Measurements from ENCODE around the gene SURF1. TPM values are rescaled to one million over a fixed set of nuclear protein-coding genes. Genes with fewer than 3 reads are reported as not detected.

SURF1 gene
- total RNA-seq, 1 experiment from 2014 or later = 71.7 TPM

DNA sequence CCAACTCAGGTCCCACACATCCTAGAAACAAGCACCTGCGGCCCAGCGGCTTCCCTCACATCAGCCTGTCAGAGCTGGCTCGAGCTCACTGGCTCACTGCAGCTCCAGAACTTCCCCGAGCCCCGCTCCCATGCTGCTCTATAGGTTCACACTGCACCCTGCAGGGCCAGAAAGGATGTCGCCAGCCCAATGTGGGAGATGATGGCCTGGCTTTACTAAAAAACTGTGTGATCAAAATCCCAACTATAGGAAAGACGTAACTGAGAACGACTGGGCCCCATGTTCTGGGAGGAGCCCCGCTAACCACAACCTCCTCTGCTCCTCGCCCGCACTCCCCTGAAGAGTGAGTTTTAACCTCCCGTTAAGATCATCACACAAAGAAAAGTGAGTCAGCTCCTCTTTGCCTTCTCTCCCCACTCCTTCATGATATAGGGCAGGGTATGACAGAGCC is 15.0 kb upstream of the SURF1 start:
- no peak overlapping the region for H3K9ac ChIP-seq (ENCODE audit: low read length)
- RAD21 ChIA-PET (ENCODE audit: low non-redundant PET in 1 of 2, low total read pairs in 2 of 2, uncharacterized antibody in 2 of 2, unreplicated experiment in 2 of 2) = no interaction called here
- peaks cover 96% of the 10 kb centered on the region for H3K79me2 ChIP-seq (ENCODE audit: insufficient read depth, low read length)
- H4K20me1 ChIP-seq (ENCODE audit: insufficient read depth) = peaks cover 9% of the 10 kb centered on the region; the same call in 1 of the 2 replicates
- BruUV-seq (replicated peaks) = no TSS peak
- H2AFZ ChIP-seq (ENCODE audit: low read depth, low read length, poor library complexity, severe bottlenecking) = no peak overlapping the region
- no peak overlapping the region for H3K27ac ChIP-seq (ENCODE audit: low read depth, low read length)
- no peaks in the 10 kb centered on the region for H3K27me3 ChIP-seq (ENCODE audit: insufficient read depth, low read length)
- TF ChIP-seq EGR1 (IDR thresholded peaks at IDR 0.05; ENCODE audit: low read depth) (no peak), POLR2AphosphoS5 (IDR thresholded peaks at IDR 0.05; ENCODE audit: low read depth, low read length) (no peak), REST (IDR thresholded peaks at IDR 0.05; ENCODE audit: low read depth) (no peak), FOSL1 (IDR thresholded peaks at IDR 0.05; ENCODE audit: low read depth) (no peak), ZFX (IDR thresholded peaks at IDR 0.05) (no peak), ATF3 (IDR thresholded peaks at IDR 0.05) (no peak), CEBPB (IDR thresholded peaks at IDR 0.05; ENCODE audit: low read depth) (no peak), EZH2phosphoT487 (IDR thresholded peaks at IDR 0.05; ENCODE audit: borderline replicate concordance) (no peak), SRF (IDR thresholded peaks at IDR 0.05; ENCODE audit: low read depth) (no peak), JUND (IDR thresholded peaks at IDR 0.05) (no peak), YY1 (IDR thresholded peaks at IDR 0.05; ENCODE audit: extremely low read depth, insufficient replicate concordance, low read depth, low read length) (no peak), CBX3 (IDR thresholded peaks at IDR 0.05; ENCODE audit: low read depth) (no peak), EZH2 (IDR thresholded peaks at IDR 0.05) (no peak), SIN3A (IDR thresholded peaks at IDR 0.05; ENCODE audit: low read depth) (no peak)
- CTCF ChIA-PET = no interaction called here
- intact Hi-C loops (cut with micrococcal nuclease) = no loop called here
- DNase-seq (ENCODE audit: low read depth, low spot score) (no peak), ATAC-seq (no peak)
- no peak overlapping the region for H3K4me3 ChIP-seq (replicated peaks in 1 of 2; ENCODE audit: low read depth in 1 of 2, low read length in 2 of 2)
- no peaks in the 10 kb centered on the region for H3K9me2 ChIP-seq (ENCODE audit: insufficient read depth)
- POLR2A ChIA-PET = interaction anchor here (1.4 kb wide), 1 partner anchor 16 kb away, joined by 7 read pairs; the partner anchor contains the start of genes SURF1 and SURF2
- peaks cover 5 to 6% of the 10 kb centered on the region in 2 experiments; a peak in 3 of 4 replicates for H3K4me1 ChIP-seq (ENCODE audit: control insufficient read depth in 1 of 2, insufficient read depth in 2 of 2, low read length in 2 of 2)
- H3K9me3 ChIP-seq (ENCODE audit: control insufficient read depth in 1 of 2, insufficient read depth in 1 of 2, low read depth in 1 of 2, low read length in 2 of 2) = no peaks in the 10 kb centered on the region
- H3K36me3 ChIP-seq (ENCODE audit: control insufficient read depth in 1 of 2, insufficient read depth in 2 of 2, low read length in 2 of 2) = peaks cover 17 to 39% of the 10 kb centered on the region in 2 experiments; a peak in 3 of 4 replicates
- H3K4me2 ChIP-seq (ENCODE audit: low read length) = no peak overlapping the region

Measured in HCT116 (cell line).